ENCODE results near the gene POC1A.

POC1A gene

GRCh38 chr3:52065264-52065756 lies 88.9 kb downstream of the POC1A start:
- no peak for DNase-seq (ENCODE audit: low read depth)

GRCh38 chr3:52064561-52064960 lies 89.7 kb downstream of the POC1A start:
- DNase-seq (ENCODE audit: low read depth) = no peak

GRCh38 chr3:52063026-52063723 lies 91.0 kb downstream of the POC1A start:
- DNase-seq (ENCODE audit: low read depth) = no peak

GRCh38 chr3:52062505-52062904 lies 91.7 kb downstream of the POC1A start:
- DNase-seq (ENCODE audit: low read depth) = no peak

GRCh38 chr3:52061121-52061910 lies 92.9 kb downstream of the POC1A start:
- no peak for DNase-seq (ENCODE audit: low read depth)

- DNase-seq (ENCODE audit: low read depth) = no peak
These were observed 94.4 kb downstream of the POC1A start for GRCh38 chr3:52059781-52060180.

GRCh38 chr3:52057812-52058495 lies 96.3 kb downstream of the POC1A start:
- DNase-seq (ENCODE audit: low read depth) = no peak

- DNase-seq (ENCODE audit: low read depth) = peak; percentile 99
These were observed 97.0 kb downstream of the POC1A start for GRCh38 chr3:52056968-52057811.

GRCh38 chr3:52056521-52056967 lies 97.7 kb downstream of the POC1A start, which contains the start of gene DUSP7:
Gene DUSP7, minus strand, starts transcription at chr3:52056571. Its CDS starts 205 bp downstream, at chr3:52056366.
- DNase-seq (ENCODE audit: low read depth) = peak; percentile 44

- DNase-seq (ENCODE audit: low read depth) = peak; percentile 13
These were observed 98.5 kb downstream of the POC1A start for GRCh38 chr3:52055537-52056351.

- no peak for DNase-seq (ENCODE audit: low read depth)
These were observed 99.3 kb downstream of the POC1A start for GRCh38 chr3:52054661-52055511.

- DNase-seq (ENCODE audit: low read depth) = peak; percentile 14
These were observed 100.6 kb downstream of the POC1A start for GRCh38 chr3:52053307-52054304.

GRCh38 chr3:52052831-52053306 lies 101.4 kb downstream of the POC1A start:
- peak; percentile 10 for DNase-seq (ENCODE audit: low read depth)

GRCh38 chr3:52051444-52051843 lies 102.8 kb downstream of the POC1A start:
- DNase-seq (ENCODE audit: low read depth) = no peak

- no peak for DNase-seq (ENCODE audit: low read depth)
These were observed 103.7 kb downstream of the POC1A start for GRCh38 chr3:52050571-52050970.

- no peak for DNase-seq (ENCODE audit: low read depth)
These were observed 104.7 kb downstream of the POC1A start for GRCh38 chr3:52049503-52049902.

- DNase-seq (ENCODE audit: low read depth) = no peak
These were observed 106.8 kb downstream of the POC1A start for GRCh38 chr3:52047295-52047960.

- no peak for DNase-seq (ENCODE audit: low read depth)
These were observed 107.4 kb downstream of the POC1A start for GRCh38 chr3:52046902-52047239.

All from activated gamma-delta T cell treated with anti-CD3 and anti-CD28 coated beads, Interleukin-2, amount 50 U/mL, for 16 hours (primary cell).